Peyer's patch (tissue), 4 donors: Measurements from ENCODE around the gene RHOJ. TPM values are rescaled to one million over a fixed set of nuclear protein-coding genes. Genes with fewer than 3 reads are reported as not detected.

Experiments used
- DNase-seq, 3 donors: peaks; one replicate each; pipeline ENCODE4 v3.0.0-alpha.2; 2017 to 2019
- H3K27ac ChIP-seq, 4 donors: fragments of 200-600 bp; sonication (generic); one replicate each; pipeline ENCODE4 v1.5.1; 2016 to 2019
- H3K27me3 ChIP-seq, 2 donors: fragments of 200-600 bp; sonication (generic); one replicate each; pipeline ENCODE4 v1.5.1; 2019
- H3K36me3 ChIP-seq, 3 donors: fragments of 200-600 bp; sonication (generic); one replicate each; pipeline ENCODE4 v1.5.1; 2016 to 2019
- H3K4me1 ChIP-seq, 4 donors: fragments of 200-600 bp; sonication (generic); one replicate each; pipeline ENCODE4 v1.5.1; 2016 to 2019
- H3K4me3 ChIP-seq, 4 donors: fragments of 200-600 bp; sonication (generic); 1 replicate in 3 of 4; 2 replicates in 1 of 4; pipeline ENCODE4 v1.5.1; 2016 to 2019; ENCODE audit warnings: mild to moderate bottlenecking in 1 of 4
- H3K9me3 ChIP-seq, 4 donors: fragments of 200-600 bp; sonication (generic); one replicate each; pipeline ENCODE4 v1.5.1; 2016 to 2019; ENCODE audit warnings: mild to moderate bottlenecking in 1 of 4
- POLR2A ChIP-seq, 2 donors: fragments of 450-650 bp; IDR thresholded peaks; one replicate each; pipeline ENCODE4 v1.5.1; 2017; ENCODE audit warnings: antibody characterized with exemption in 2 of 2, mild to moderate bottlenecking in 2 of 2, moderate library complexity in 2 of 2
- total RNA-seq, 4 donors: library from RNA; depleted of rRNA; stranded (reverse); fragments of >200 nt; gene quantifications; one replicate each; pipeline ENCODE4 v1.1.0, GENCODE V29; 2016
- TF ChIP-seq, protein P1 (sequence below), 6 experiments: fragments of 450-650 bp in 4 of 6; fragments of 200-600 bp in 2 of 6; sonication (generic) in 1 of 6; IDR thresholded peaks; one replicate each; pipeline ENCODE4 v1.5.1; 2017 to 2019; ENCODE audit warnings: antibody characterized with exemption in 6 of 6, mild to moderate bottlenecking in 3 of 6, moderate library complexity in 1 of 6

Gene RHOJ
- total RNA-seq, 4 donors from 2014 or later = 3.0 to 43.7 (median 4.7) TPM

- H3K27ac ChIP-seq = no peak overlapping the region
Observed at GRCh38 chr14:63220526-63220925, 16.3 kb downstream of the RHOJ start.

DNA sequence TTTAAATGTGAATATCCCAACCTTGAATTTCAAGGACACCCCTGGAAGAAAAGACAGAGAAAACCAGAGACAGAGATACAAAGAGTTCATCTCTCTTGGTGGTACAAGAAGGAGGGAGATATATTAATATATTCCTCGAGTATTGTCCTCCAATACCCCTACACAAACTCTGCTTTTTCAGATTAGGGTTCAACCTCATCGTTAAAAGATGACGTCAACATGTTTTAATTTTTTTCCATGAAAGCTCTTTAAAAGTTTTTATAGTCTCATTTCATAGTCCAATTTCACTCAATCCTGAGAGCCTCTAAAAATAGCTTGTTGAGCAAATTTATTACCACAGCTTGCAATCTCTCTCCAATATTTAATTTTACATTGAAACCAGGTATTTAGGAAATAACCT is 19.4 kb downstream of the RHOJ start:
- TF ChIP-seq, protein P1, sequence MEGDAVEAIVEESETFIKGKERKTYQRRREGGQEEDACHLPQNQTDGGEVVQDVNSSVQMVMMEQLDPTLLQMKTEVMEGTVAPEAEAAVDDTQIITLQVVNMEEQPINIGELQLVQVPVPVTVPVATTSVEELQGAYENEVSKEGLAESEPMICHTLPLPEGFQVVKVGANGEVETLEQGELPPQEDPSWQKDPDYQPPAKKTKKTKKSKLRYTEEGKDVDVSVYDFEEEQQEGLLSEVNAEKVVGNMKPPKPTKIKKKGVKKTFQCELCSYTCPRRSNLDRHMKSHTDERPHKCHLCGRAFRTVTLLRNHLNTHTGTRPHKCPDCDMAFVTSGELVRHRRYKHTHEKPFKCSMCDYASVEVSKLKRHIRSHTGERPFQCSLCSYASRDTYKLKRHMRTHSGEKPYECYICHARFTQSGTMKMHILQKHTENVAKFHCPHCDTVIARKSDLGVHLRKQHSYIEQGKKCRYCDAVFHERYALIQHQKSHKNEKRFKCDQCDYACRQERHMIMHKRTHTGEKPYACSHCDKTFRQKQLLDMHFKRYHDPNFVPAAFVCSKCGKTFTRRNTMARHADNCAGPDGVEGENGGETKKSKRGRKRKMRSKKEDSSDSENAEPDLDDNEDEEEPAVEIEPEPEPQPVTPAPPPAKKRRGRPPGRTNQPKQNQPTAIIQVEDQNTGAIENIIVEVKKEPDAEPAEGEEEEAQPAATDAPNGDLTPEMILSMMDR (IDR thresholded peaks at IDR 0.05) = no peak
- no peak for TF ChIP-seq POLR2A (IDR thresholded peaks at IDR 0.05)
- Histone ChIP-seq H3K27ac (no peak overlapping the region), H3K36me3 (no peaks in the 10 kb centered on the region)

More at GRCh38 chr14:63220526-63220925, 16.3 kb downstream of the RHOJ start:
- H3K36me3 ChIP-seq = no peaks in the 10 kb centered on the region
- TF ChIP-seq POLR2A (IDR thresholded peaks at IDR 0.05) = no peak
- TF ChIP-seq, protein P1 (IDR thresholded peaks at IDR 0.05) = no peak
- no peaks in the 10 kb centered on the region for H3K4me1 ChIP-seq
- H3K9me3 ChIP-seq = no peaks in the 10 kb centered on the region
- H3K27me3 ChIP-seq = no peaks in the 10 kb centered on the region
- DNase-seq = no peak
- no peak overlapping the region for H3K4me3 ChIP-seq

GRCh38 chr14:63224196-63224595 is 20.0 kb downstream of the RHOJ start:
- no peaks in the 10 kb centered on the region for H3K36me3 ChIP-seq
- H3K4me3 ChIP-seq = no peak overlapping the region
- no peak overlapping the region for H3K27ac ChIP-seq
- no peaks in the 10 kb centered on the region for H3K9me3 ChIP-seq
- TF ChIP-seq POLR2A (IDR thresholded peaks at IDR 0.05) = no peak
- TF ChIP-seq, protein P1 (IDR thresholded peaks at IDR 0.05) = no peak
- no peaks in the 10 kb centered on the region for H3K4me1 ChIP-seq
- DNase-seq = no peak
- no peaks in the 10 kb centered on the region for H3K27me3 ChIP-seq

More for the DNA sequence above, 19.4 kb downstream of the RHOJ start:
- Histone ChIP-seq H3K4me3 (no peak overlapping the region), H3K27me3 (no peaks in the 10 kb centered on the region), H3K4me1 (no peaks in the 10 kb centered on the region), H3K9me3 (no peaks in the 10 kb centered on the region)
- no peak for DNase-seq

DNA sequence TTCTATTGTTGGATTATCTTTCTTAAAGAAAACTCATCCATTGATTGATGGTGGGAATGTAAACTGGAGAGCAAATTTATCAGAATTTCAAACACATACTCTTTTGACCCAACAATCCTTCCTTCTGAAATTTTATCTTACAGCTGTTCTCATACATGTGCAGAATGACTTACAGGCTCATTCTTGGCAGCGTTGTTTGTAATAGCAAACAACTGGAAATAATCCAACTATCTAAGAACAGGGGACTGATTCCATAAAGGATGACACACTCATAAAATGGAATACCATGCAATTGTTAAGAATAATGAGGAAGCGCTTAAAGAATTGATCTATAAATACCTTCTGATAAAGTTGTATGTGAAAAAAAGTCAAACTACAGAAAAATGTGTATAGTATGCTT is 24.0 kb downstream of the RHOJ start:
- Histone ChIP-seq H3K27me3 (no peaks in the 10 kb centered on the region), H3K4me1 (no peaks in the 10 kb centered on the region), H3K36me3 (no peaks in the 10 kb centered on the region), H3K4me3 (no peak overlapping the region), H3K27ac (no peak overlapping the region), H3K9me3 (no peaks in the 10 kb centered on the region)
- no peak for TF ChIP-seq POLR2A (IDR thresholded peaks at IDR 0.05)
- DNase-seq = no peak

GRCh38 chr14:63229330-63230059 is 25.3 kb downstream of the RHOJ start:
- TF ChIP-seq, protein P1 (IDR thresholded peaks at IDR 0.05) = no peak
- no peak for TF ChIP-seq POLR2A (IDR thresholded peaks at IDR 0.05)
- Histone ChIP-seq H3K36me3 (no peaks in the 10 kb centered on the region), H3K9me3 (no peaks in the 10 kb centered on the region), H3K27ac (no peak overlapping the region), H3K4me3 (no peak overlapping the region), H3K27me3 (no peaks in the 10 kb centered on the region), H3K4me1 (no peaks in the 10 kb centered on the region)
- no peak for DNase-seq

DNA sequence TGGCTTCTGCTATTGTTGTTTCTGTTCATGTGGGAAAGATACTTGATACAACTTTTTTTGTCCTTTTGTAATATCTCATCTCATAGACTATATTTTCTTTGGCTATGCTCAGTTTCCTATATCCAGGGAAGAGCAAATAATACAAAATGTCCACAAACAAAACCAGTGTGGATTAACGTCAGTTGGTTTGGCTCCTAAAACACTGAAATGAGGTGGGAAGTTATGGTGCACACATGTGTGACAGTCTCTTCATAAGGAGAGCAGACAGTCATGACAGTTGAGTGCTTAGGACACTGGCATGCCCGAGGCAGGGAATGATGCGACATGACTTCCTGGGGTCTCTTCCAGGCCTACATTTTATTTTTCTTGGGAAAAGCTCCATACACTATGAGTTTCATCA is 27.5 kb downstream of the RHOJ start:
- no peak for TF ChIP-seq POLR2A (IDR thresholded peaks at IDR 0.05)
- TF ChIP-seq, protein P1 (IDR thresholded peaks at IDR 0.05) = no peak
- no peak for DNase-seq
- H3K27ac ChIP-seq = no peak overlapping the region
- no peaks in the 10 kb centered on the region for H3K9me3 ChIP-seq
- H3K4me3 ChIP-seq = no peak overlapping the region
- H3K27me3 ChIP-seq = no peaks in the 10 kb centered on the region
- no peaks in the 10 kb centered on the region for H3K36me3 ChIP-seq
- no peaks in the 10 kb centered on the region for H3K4me1 ChIP-seq
